OCI-LY1 (cell line): ENCODE data around the gene FAM217B.

Experiments used
- EZH2 ChIP-seq: fragments of 200-600 bp; sonication (generic), shearing (Covaris generic); IDR thresholded peaks from 2 replicates; pipeline ENCODE4 v1.8.0; 2017; ENCODE audit warnings: borderline replicate concordance, mixed run types, mild to moderate bottlenecking, antibody characterized with exemption, low read length, moderate library complexity, mixed read lengths
- TF ChIP-seq, protein P1 (sequence below): fragments of 200-600 bp; sonication (generic), shearing (Covaris generic); IDR thresholded peaks from 2 replicates; pipeline ENCODE4 v1.5.1; 2017; ENCODE audit warnings: mild to moderate bottlenecking, antibody characterized with exemption, low read length, moderate library complexity, mixed read lengths

DNA sequence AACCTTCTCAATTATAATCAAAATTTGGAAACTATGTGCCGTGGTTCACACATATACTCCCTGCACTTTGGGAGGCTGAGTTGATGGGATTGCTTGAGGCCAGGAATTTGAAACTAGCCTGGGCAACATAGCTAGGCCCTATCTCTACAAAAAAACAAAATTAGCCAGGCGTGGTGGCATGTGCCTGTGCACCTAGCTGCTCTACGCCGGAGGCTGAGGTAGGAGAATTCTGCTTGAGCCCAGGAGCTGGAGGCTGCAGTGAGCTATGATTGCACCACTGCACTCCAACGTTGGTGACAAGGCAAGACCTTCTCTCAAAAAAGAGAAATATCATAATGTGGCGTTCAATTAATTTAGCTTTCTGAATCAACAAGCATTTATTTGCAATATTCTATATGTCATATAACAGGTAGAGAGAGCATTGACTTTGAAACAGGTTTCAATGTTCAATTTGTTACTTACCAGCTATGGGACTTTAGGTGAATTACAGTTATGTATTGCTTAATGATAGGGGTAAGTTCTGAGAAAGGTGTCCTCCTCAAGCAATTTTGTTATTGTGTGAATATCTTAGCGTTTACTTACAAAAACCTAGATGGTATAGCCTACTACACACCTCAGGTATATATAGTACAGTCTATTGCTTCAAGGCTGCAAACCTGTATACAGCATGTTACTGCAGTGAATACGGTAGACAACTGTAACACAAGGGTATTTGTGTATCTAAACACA lies 4.6 kb upstream of the FAM217B start:
- TF ChIP-seq, protein P1, sequence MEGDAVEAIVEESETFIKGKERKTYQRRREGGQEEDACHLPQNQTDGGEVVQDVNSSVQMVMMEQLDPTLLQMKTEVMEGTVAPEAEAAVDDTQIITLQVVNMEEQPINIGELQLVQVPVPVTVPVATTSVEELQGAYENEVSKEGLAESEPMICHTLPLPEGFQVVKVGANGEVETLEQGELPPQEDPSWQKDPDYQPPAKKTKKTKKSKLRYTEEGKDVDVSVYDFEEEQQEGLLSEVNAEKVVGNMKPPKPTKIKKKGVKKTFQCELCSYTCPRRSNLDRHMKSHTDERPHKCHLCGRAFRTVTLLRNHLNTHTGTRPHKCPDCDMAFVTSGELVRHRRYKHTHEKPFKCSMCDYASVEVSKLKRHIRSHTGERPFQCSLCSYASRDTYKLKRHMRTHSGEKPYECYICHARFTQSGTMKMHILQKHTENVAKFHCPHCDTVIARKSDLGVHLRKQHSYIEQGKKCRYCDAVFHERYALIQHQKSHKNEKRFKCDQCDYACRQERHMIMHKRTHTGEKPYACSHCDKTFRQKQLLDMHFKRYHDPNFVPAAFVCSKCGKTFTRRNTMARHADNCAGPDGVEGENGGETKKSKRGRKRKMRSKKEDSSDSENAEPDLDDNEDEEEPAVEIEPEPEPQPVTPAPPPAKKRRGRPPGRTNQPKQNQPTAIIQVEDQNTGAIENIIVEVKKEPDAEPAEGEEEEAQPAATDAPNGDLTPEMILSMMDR = no peak
- TF ChIP-seq EZH2 = no peak
